ENCODE results near the gene ZBTB3. TPM values are rescaled to one million over a fixed set of nuclear protein-coding genes. Genes with fewer than 3 reads are reported as not detected.

The ZBTB3 gene
- total RNA-seq, result 10 to 100 TPM in 3 of 4 donors, 1 to 10 TPM in 1; 8.4 to 20.9 (median 14.0) TPM

GRCh38 chr11:62753736-62754603 is at the start of gene ZBTB3:
TSS of gene ZBTB3 (minus strand) at chr11:62754160. CDS start at chr11:62753664, 496 bp downstream.
- H3K4me1 ChIP-seq, result peaks cover 0 to 35% (median 15%) of the 10 kb centered on the region in 4 donors
- in situ Hi-C loops (cut with MboI; ENCODE audit: low pct_ligation_motif_present in 1 of 4, low pct_unique_long_range_greater_than_20kb in 1 of 4, low sequenced_read_pairs in 3 of 4), result no loop called here
- H3K27me3 ChIP-seq, result no peaks in the 10 kb centered on the region
- H3K27ac ChIP-seq, result peak within 1 kb of the TSS; percentile 83 to 95 (median 90)
- 0 to 1% methylated on average over 9 to 47 of the region's 47 CpGs for WGBS, 2 donors (ENCODE audit: low coverage in 1 of 2)
- no peaks in the 10 kb centered on the region for H3K9me3 ChIP-seq
- H3K4me3 ChIP-seq, result peak within 1 kb of the TSS; percentile 58 to 71 (median 62)
- peaks cover 0 to 4% (median 0%) of the 10 kb centered on the region in 4 donors for H3K36me3 ChIP-seq
- peak; percentile 98 for DNase-seq
- intact Hi-C loops (cut with DNase I; ENCODE audit: low total_unique reads), result no loop called here
- TF ChIP-seq POLR2A (IDR thresholded peaks at IDR 0.05) (peak; percentile 94), POLR2AphosphoS5 (IDR thresholded peaks at IDR 0.05) (peak; percentile 74 to 90 (median 90)), EP300 (IDR thresholded peaks at IDR 0.05; ENCODE audit: low read depth) (no peak)
- TF ChIP-seq, protein P1, sequence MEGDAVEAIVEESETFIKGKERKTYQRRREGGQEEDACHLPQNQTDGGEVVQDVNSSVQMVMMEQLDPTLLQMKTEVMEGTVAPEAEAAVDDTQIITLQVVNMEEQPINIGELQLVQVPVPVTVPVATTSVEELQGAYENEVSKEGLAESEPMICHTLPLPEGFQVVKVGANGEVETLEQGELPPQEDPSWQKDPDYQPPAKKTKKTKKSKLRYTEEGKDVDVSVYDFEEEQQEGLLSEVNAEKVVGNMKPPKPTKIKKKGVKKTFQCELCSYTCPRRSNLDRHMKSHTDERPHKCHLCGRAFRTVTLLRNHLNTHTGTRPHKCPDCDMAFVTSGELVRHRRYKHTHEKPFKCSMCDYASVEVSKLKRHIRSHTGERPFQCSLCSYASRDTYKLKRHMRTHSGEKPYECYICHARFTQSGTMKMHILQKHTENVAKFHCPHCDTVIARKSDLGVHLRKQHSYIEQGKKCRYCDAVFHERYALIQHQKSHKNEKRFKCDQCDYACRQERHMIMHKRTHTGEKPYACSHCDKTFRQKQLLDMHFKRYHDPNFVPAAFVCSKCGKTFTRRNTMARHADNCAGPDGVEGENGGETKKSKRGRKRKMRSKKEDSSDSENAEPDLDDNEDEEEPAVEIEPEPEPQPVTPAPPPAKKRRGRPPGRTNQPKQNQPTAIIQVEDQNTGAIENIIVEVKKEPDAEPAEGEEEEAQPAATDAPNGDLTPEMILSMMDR (IDR thresholded peaks at IDR 0.05), result peak in 2 of 5 experiments; percentile 49 to 67

- Histone ChIP-seq H3K27me3 (no peaks in the 10 kb centered on the region), H3K36me3 (peaks cover 0 to 70% (median 36%) of the 10 kb centered on the region in 4 donors), H3K27ac (no peak overlapping the region), H3K4me3 (no peak overlapping the region), H3K4me1 (peaks cover 7 to 16% (median 15%) of the 10 kb centered on the region in 4 donors), H3K9me3 (no peaks in the 10 kb centered on the region)
- TF ChIP-seq POLR2A (IDR thresholded peaks at IDR 0.05) (no peak), POLR2AphosphoS5 (IDR thresholded peaks at IDR 0.05) (no peak), EP300 (IDR thresholded peaks at IDR 0.05; ENCODE audit: low read depth) (no peak)
- TF ChIP-seq, protein P1 (IDR thresholded peaks at IDR 0.05), result no peak
- intact Hi-C loops (cut with DNase I; ENCODE audit: low total_unique reads), result no loop called here
- 86% methylated on average over 4 of the region's 4 CpGs; no CpG with 5 or more reads in 1 of the 2 donors for WGBS, 2 donors (ENCODE audit: low coverage in 1 of 2)
- in situ Hi-C loops (cut with MboI; ENCODE audit: low pct_ligation_motif_present in 1 of 4, low pct_unique_long_range_greater_than_20kb in 1 of 4, low sequenced_read_pairs in 3 of 4), result no loop called here
- no peak for DNase-seq
Observed at GRCh38 chr11:62801071-62801470, 47.1 kb upstream of the ZBTB3 start.

DNA sequence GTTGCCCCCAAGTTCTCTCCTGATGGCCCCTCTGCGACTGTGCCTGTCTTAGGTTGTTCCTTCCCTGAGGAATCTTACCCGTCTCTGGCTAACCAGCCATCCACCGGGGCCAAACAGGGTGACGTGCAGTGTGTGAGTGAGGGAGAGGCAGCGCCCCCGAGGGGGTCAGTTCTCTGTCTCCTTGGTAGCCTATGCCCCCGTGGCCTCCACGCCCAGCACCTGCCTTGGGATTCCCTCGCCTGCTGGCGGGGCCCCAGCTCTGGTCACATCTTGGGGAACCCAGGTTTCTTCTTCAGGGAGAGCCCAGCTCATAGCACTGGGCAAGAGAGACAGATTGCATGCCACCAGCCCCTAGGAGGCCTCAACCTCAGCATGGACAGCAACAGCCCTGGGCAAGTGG is 45.5 kb upstream of the ZBTB3 start:
- DNase-seq, result no peak
- Histone ChIP-seq H3K4me1 (peaks cover 7 to 11% (median 10%) of the 10 kb centered on the region in 4 donors), H3K36me3 (peaks cover 0 to 86% (median 44%) of the 10 kb centered on the region in 4 donors), H3K27me3 (no peaks in the 10 kb centered on the region), H3K9me3 (no peaks in the 10 kb centered on the region), H3K27ac (no peak overlapping the region), H3K4me3 (no peak overlapping the region)
- in situ Hi-C loops (cut with MboI; ENCODE audit: low pct_ligation_motif_present in 1 of 4, low pct_unique_long_range_greater_than_20kb in 1 of 4, low sequenced_read_pairs in 3 of 4), result no loop called here
- intact Hi-C loops (cut with DNase I; ENCODE audit: low total_unique reads), result no loop called here
- TF ChIP-seq, protein P1 (IDR thresholded peaks at IDR 0.05), result no peak
- TF ChIP-seq POLR2A (IDR thresholded peaks at IDR 0.05) (no peak), POLR2AphosphoS5 (IDR thresholded peaks at IDR 0.05) (no peak), EP300 (IDR thresholded peaks at IDR 0.05; ENCODE audit: low read depth) (no peak)
- 93% methylated on average over 10 of the region's 10 CpGs; no CpG with 5 or more reads in 1 of the 2 donors for WGBS, 2 donors (ENCODE audit: low coverage in 1 of 2)

DNA sequence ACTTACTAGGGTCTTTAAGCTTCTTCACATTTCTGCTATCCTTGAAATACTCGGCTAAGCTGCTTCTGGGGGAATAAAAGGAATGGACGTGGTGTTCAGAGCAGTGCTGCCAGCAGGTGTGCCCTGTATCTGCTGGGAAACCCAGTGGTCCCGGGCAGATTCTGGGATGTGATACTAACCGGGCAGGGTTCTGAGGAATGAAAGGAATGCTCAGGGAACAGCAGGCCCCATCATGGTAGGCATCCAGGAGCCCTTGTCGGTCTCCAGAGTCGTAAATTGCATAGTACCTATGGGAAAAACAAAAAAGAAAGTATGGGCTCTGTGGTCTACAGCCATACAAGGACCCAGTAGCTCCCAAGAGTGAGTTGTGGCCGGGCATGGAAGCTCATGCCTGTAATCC is 42.3 kb upstream of the ZBTB3 start:
- Histone ChIP-seq H3K27me3 (no peaks in the 10 kb centered on the region), H3K36me3 (peaks cover 0 to 78% (median 40%) of the 10 kb centered on the region in 4 donors), H3K4me3 (no peak overlapping the region), H3K4me1 (peaks cover 8% of the 10 kb centered on the region in 4 donors), H3K9me3 (no peaks in the 10 kb centered on the region), H3K27ac (no peak overlapping the region)
- 84 to 89% methylated on average over 7 of the region's 7 CpGs for WGBS, 2 donors (ENCODE audit: low coverage in 1 of 2)
- no peak for DNase-seq
- TF ChIP-seq POLR2AphosphoS5 (IDR thresholded peaks at IDR 0.05) (no peak), EP300 (IDR thresholded peaks at IDR 0.05; ENCODE audit: low read depth) (no peak), POLR2A (IDR thresholded peaks at IDR 0.05) (no peak)
- TF ChIP-seq, protein P1 (IDR thresholded peaks at IDR 0.05), result no peak
- intact Hi-C loops (cut with DNase I; ENCODE audit: low total_unique reads) (no loop called here), in situ Hi-C loops (cut with MboI; ENCODE audit: low pct_ligation_motif_present in 1 of 4, low pct_unique_long_range_greater_than_20kb in 1 of 4, low sequenced_read_pairs in 3 of 4) (no loop called here)
